IMR-90 (cell line): ENCODE data around the gene POLRMT.

Source experiments
- BHLHE40 ChIP-seq: fragments of 150-350 bp; IDR thresholded peaks from 2 replicates; pipeline ENCODE4 v1.6.1; 2016; ENCODE audit warnings: mild to moderate bottlenecking, low read depth, low read length
- CEBPB ChIP-seq: IDR thresholded peaks from 2 replicates; pipeline ENCODE4 v1.6.1; 2012; ENCODE audit warnings: low read depth, low read length, improper control_type of control experiment
- CTCF ChIP-seq: conservative IDR thresholded peaks from 2 replicates; pipeline ENCODE4 v1.5.1; 2012; ENCODE audit warnings: mild to moderate bottlenecking, low read depth, low read length, improper control_type of control experiment
- ELK1 ChIP-seq: fragments of 150-350 bp; IDR thresholded peaks from 2 replicates; pipeline ENCODE4 v1.6.1; 2016; ENCODE audit warnings: low read depth, mild to moderate bottlenecking, low read length, moderate library complexity, borderline replicate concordance
- FOS ChIP-seq: fragments of 150-350 bp; IDR thresholded peaks from 2 replicates; pipeline ENCODE4 v1.6.1; 2016; ENCODE audit warnings: low read depth, low read length
- MAFK ChIP-seq: IDR thresholded peaks from 2 replicates; pipeline ENCODE4 v1.6.1; 2012; ENCODE audit warnings: low read depth, low read length, improper control_type of control experiment
- MAZ ChIP-seq: IDR thresholded peaks from 2 replicates; pipeline ENCODE4 v1.6.1; 2012; ENCODE audit warnings: low read depth, mild to moderate bottlenecking, low read length, improper control_type of control experiment, moderate library complexity, borderline replicate concordance
- MXI1 ChIP-seq: IDR thresholded peaks from 2 replicates; pipeline ENCODE4 v1.6.1; 2012; ENCODE audit warnings: low read depth, mild to moderate bottlenecking, low read length, moderate library complexity, borderline replicate concordance
- POLR2A ChIP-seq: IDR thresholded peaks from 2 replicates; pipeline ENCODE4 v1.6.1; 2012; ENCODE audit warnings: mild to moderate bottlenecking, low read depth, low read length
- RAD21 ChIP-seq: IDR thresholded peaks from 2 replicates; pipeline ENCODE4 v1.6.1; 2012; ENCODE audit warnings: low read length, improper control_type of control experiment
- RCOR1 ChIP-seq: IDR thresholded peaks from 2 replicates; pipeline ENCODE4 v1.6.1; 2012; ENCODE audit warnings: mild to moderate bottlenecking, low read length, improper control_type of control experiment; ENCODE audit not compliant: insufficient replicate concordance
- RFX5 ChIP-seq: IDR thresholded peaks from 2 replicates; pipeline ENCODE4 v1.8.0; 2012; ENCODE audit warnings: low read depth, mild to moderate bottlenecking, low read length, moderate library complexity
- SMC3 ChIP-seq: fragments of 150-350 bp; IDR thresholded peaks from 2 replicates; pipeline ENCODE4 v1.6.1; 2016; ENCODE audit warnings: low read depth, mild to moderate bottlenecking, antibody characterized with exemption, low read length, moderate library complexity
- TF ChIP-seq, protein P1 (sequence below): fragments of 150-350 bp; IDR thresholded peaks from 2 replicates; pipeline ENCODE4 v1.6.1; 2017; ENCODE audit warnings: mild to moderate bottlenecking, antibody characterized with exemption, low read length, low read depth

- TF ChIP-seq CTCF (no peak), MAFK (no peak), MXI1 (no peak), POLR2A (no peak), RAD21 (no peak), SMC3 (no peak), MAZ (no peak), RCOR1 (no peak), ELK1 (no peak), CEBPB (no peak), BHLHE40 (no peak), RFX5 (no peak), FOS (no peak)
- TF ChIP-seq, protein P1, sequence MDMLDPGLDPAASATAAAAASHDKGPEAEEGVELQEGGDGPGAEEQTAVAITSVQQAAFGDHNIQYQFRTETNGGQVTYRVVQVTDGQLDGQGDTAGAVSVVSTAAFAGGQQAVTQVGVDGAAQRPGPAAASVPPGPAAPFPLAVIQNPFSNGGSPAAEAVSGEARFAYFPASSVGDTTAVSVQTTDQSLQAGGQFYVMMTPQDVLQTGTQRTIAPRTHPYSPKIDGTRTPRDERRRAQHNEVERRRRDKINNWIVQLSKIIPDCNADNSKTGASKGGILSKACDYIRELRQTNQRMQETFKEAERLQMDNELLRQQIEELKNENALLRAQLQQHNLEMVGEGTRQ = no peak
Measured at GRCh38 chr19:596263-596655, 37.1 kb downstream of the POLRMT start.
